Measurements from ENCODE around the gene LITAF.
"Not testable (repeated sequence)": the region's sequence is repeated elsewhere in the genome, so short reads cannot be mapped to it uniquely, and the experiment has no call there.

LITAF gene

GRCh38 chr16:11515540-11516430 is 70.9 kb downstream of the LITAF start:
- DNase-seq: no peak

GRCh38 chr16:11514283-11514682 is 72.4 kb downstream of the LITAF start:
- no peak for DNase-seq

GRCh38 chr16:11513366-11513765 is 73.4 kb downstream of the LITAF start:
- DNase-seq: not testable (repeated sequence)

GRCh38 chr16:11511801-11512200 is 74.9 kb downstream of the LITAF start:
- DNase-seq: no peak

- no peak for DNase-seq
Measured at GRCh38 chr16:11511328-11511727, 75.4 kb downstream of the LITAF start.

- no peak for DNase-seq
Measured at GRCh38 chr16:11510178-11510973, 76.3 kb downstream of the LITAF start.

- no peak for DNase-seq
Measured at GRCh38 chr16:11507991-11508390, 78.7 kb downstream of the LITAF start.

GRCh38 chr16:11507350-11507749 is 79.4 kb downstream of the LITAF start:
- DNase-seq: no peak

- no peak for DNase-seq
Measured at GRCh38 chr16:11506741-11507305, 79.9 kb downstream of the LITAF start.

- DNase-seq: not testable (repeated sequence)
Measured at GRCh38 chr16:11504261-11504660, 82.5 kb downstream of the LITAF start.

- no peak for DNase-seq
Measured at GRCh38 chr16:11503566-11503965, 83.2 kb downstream of the LITAF start.

- no peak for DNase-seq
Measured at GRCh38 chr16:11502239-11502638, 84.5 kb downstream of the LITAF start.

- no peak for DNase-seq
Measured at GRCh38 chr16:11501632-11502031, 85.1 kb downstream of the LITAF start.

- DNase-seq: no peak
Measured at GRCh38 chr16:11500700-11501346, 85.9 kb downstream of the LITAF start.

- no peak for DNase-seq
Measured at GRCh38 chr16:11499295-11500089, 87.2 kb downstream of the LITAF start.

GRCh38 chr16:11498683-11499082 is 88.0 kb downstream of the LITAF start:
- no peak for DNase-seq

- no peak for DNase-seq
Measured at GRCh38 chr16:11497851-11498289, 88.8 kb downstream of the LITAF start.

Data from CD4-positive, alpha-beta T cell treated with Interleukin-21 for 1 hour (primary cell).